Neural progenitor cell (in vitro differentiated cells): ENCODE results near the gene SPATA16. TPM values are rescaled to one million over a fixed set of nuclear protein-coding genes. Genes with fewer than 3 reads are reported as not detected.

Experiments
- DNase-seq: peaks from one replicate; pipeline ENCODE4 v3.0.0-alpha.2; 2016; ENCODE audit warnings: low spot score
- H2AFZ ChIP-seq: fragments of 200-600 bp; sonication (generic); replicated peaks from 2 replicates; pipeline ENCODE4 v1.6.1; 2016; ENCODE audit warnings: antibody characterized with exemption
- H3F3A ChIP-seq: fragments of 200-600 bp; sonication (generic); 2 replicates; pipeline ENCODE4 v1.6.1; 2016; ENCODE audit warnings: antibody characterized with exemption, low read depth
- H3K27ac ChIP-seq: fragments of 200-600 bp; sonication (generic); 2 replicates; pipeline ENCODE4 v1.5.1; 2016; ENCODE audit warnings: mild to moderate bottlenecking
- H3K27me3 ChIP-seq: fragments of 200-600 bp; sonication (generic); 2 replicates; pipeline ENCODE4 v1.6.1; 2016; ENCODE audit warnings: mild to moderate bottlenecking, moderate library complexity
- H3K36me3 ChIP-seq: fragments of 200-600 bp; sonication (generic); 2 replicates; pipeline ENCODE4 v1.5.1; 2016
- H3K4me1 ChIP-seq: fragments of 200-600 bp; sonication (generic); 2 replicates; pipeline ENCODE4 v1.6.1; 2016; ENCODE audit warnings: mixed run types
- H3K4me2 ChIP-seq: fragments of 200-600 bp; sonication (generic); 2 replicates; pipeline ENCODE4 v1.6.1; 2016
- H3K4me3 ChIP-seq: fragments of 200-600 bp; sonication (generic); 2 replicates; pipeline ENCODE4 v1.5.1; 2016
- H3K79me2 ChIP-seq: fragments of 200-600 bp; sonication (generic); 2 replicates; pipeline ENCODE4 v1.6.1; 2016; ENCODE audit warnings: low read depth
- H3K9ac ChIP-seq: fragments of 200-600 bp; sonication (generic); 2 replicates; pipeline ENCODE4 v1.6.1; 2016
- H3K9me3 ChIP-seq: fragments of 200-600 bp; sonication (generic); 2 replicates; pipeline ENCODE4 v1.5.1; 2016; ENCODE audit warnings: low read depth
- H4K20me1 ChIP-seq: fragments of 200-600 bp; sonication (generic); 2 replicates; pipeline ENCODE4 v1.6.1; 2016; ENCODE audit warnings: low read depth
- H3K27ac Mint-ChIP-seq: 3 replicates; pipeline ENCODE4 v1.8.0; 2021; ENCODE audit warnings: mixed read lengths
- H3K27me3 Mint-ChIP-seq: 2 replicates; pipeline ENCODE4 v1.8.0; 2022; ENCODE audit warnings: low read depth, mild to moderate bottlenecking, inconsistent platforms, moderate library complexity, mixed read lengths; ENCODE audit not compliant: insufficient read depth
- H3K36me3 Mint-ChIP-seq: 3 replicates; pipeline ENCODE4 v1.8.0; 2021; ENCODE audit warnings: mixed read lengths
- H3K4me1 Mint-ChIP-seq: 3 replicates; pipeline ENCODE4 v1.8.0; 2021; ENCODE audit warnings: mixed read lengths
- H3K4me3 Mint-ChIP-seq: 3 replicates; pipeline ENCODE4 v1.8.0; 2021; ENCODE audit warnings: mild to moderate bottlenecking, moderate library complexity, mixed read lengths
- H3K9me3 Mint-ChIP-seq: 3 replicates; pipeline ENCODE4 v1.8.0; 2020; ENCODE audit warnings: mixed read lengths
- CTCF ChIP-seq: fragments of 200-600 bp; sonication (generic); IDR thresholded peaks from 2 replicates; pipeline ENCODE4 v1.5.1; 2017; ENCODE audit warnings: antibody characterized with exemption, mild to moderate bottlenecking
- EZH2 ChIP-seq: fragments of 200-600 bp; sonication (generic); IDR thresholded peaks from 2 replicates; pipeline ENCODE4 v1.6.1; 2017; ENCODE audit warnings: antibody characterized with exemption, mild to moderate bottlenecking, moderate library complexity
- EZH2phosphoT487 ChIP-seq: fragments of 200-600 bp; sonication (generic); IDR thresholded peaks from 2 replicates; pipeline ENCODE4 v1.6.1; 2017; ENCODE audit warnings: antibody characterized with exemption
- total RNA-seq: library from RNA; depleted of rRNA; stranded (reverse); fragments of >200 nt; gene quantifications from 2 replicates; pipeline ENCODE4 v1.2.3, GENCODE V29; 2015; ENCODE audit warnings: low replicate concordance

Gene SPATA16
- total RNA-seq, 1 donor from 2014 or later, result not detected

- Histone ChIP-seq H3K27me3 (no peaks in the 10 kb centered on the region), H3K9me3 (no peaks in the 10 kb centered on the region), H3K27ac (no peak overlapping the region), H3K9ac (no peak overlapping the region), H3K4me3 (no peak overlapping the region), H2AFZ (peak overlapping the region; percentile 52), H3K79me2 (no peaks in the 10 kb centered on the region), H3K4me2 (no peak overlapping the region), H3K4me1 (no peaks in the 10 kb centered on the region), H3F3A (no peaks in the 10 kb centered on the region), H4K20me1 (no peaks in the 10 kb centered on the region), H3K36me3 (no peaks in the 10 kb centered on the region)
- no peaks in the 10 kb centered on the region for H3K4me1 Mint-ChIP-seq
- no peak overlapping the region for H3K27ac Mint-ChIP-seq
- DNase-seq, result peak; percentile 6
- TF ChIP-seq EZH2phosphoT487, result no peak
- TF ChIP-seq EZH2, result no peak
- no peak for TF ChIP-seq CTCF
- no peaks in the 10 kb centered on the region for H3K36me3 Mint-ChIP-seq
- no peak overlapping the region for H3K4me3 Mint-ChIP-seq
- H3K9me3 Mint-ChIP-seq, result peaks cover 3% of the 10 kb centered on the region
- H3K27me3 Mint-ChIP-seq, result peaks cover 2% of the 10 kb centered on the region
Measured at GRCh38 chr3:173066044-173067004, 74.7 kb downstream of the SPATA16 start.

GRCh38 chr3:173065543-173065981 is 75.5 kb downstream of the SPATA16 start:
- Histone ChIP-seq H3K27me3 (no peaks in the 10 kb centered on the region), H3K4me3 (no peak overlapping the region), H3K9me3 (no peaks in the 10 kb centered on the region), H3K27ac (no peak overlapping the region), H3K4me2 (no peak overlapping the region), H3K79me2 (no peaks in the 10 kb centered on the region), H3K36me3 (no peaks in the 10 kb centered on the region), H2AFZ (peak overlapping the region; percentile 52), H3K4me1 (no peaks in the 10 kb centered on the region), H3K9ac (no peak overlapping the region), H4K20me1 (no peaks in the 10 kb centered on the region), H3F3A (no peaks in the 10 kb centered on the region)
- TF ChIP-seq CTCF, result no peak
- TF ChIP-seq EZH2phosphoT487, result no peak
- TF ChIP-seq EZH2, result no peak
- Mint-ChIP-seq H3K4me3 (no peak overlapping the region), H3K27me3 (peaks cover 2% of the 10 kb centered on the region), H3K27ac (no peak overlapping the region), H3K9me3 (peaks cover 3% of the 10 kb centered on the region), H3K36me3 (no peaks in the 10 kb centered on the region), H3K4me1 (no peaks in the 10 kb centered on the region)
- DNase-seq, result no peak

GRCh38 chr3:173064631-173065030 is 76.4 kb downstream of the SPATA16 start:
- TF ChIP-seq CTCF, result no peak
- TF ChIP-seq EZH2phosphoT487, result no peak
- no peak for TF ChIP-seq EZH2
- H3K4me3 ChIP-seq, result no peak overlapping the region
- H3K36me3 ChIP-seq, result no peaks in the 10 kb centered on the region
- Mint-ChIP-seq H3K36me3 (no peaks in the 10 kb centered on the region), H3K4me1 (no peaks in the 10 kb centered on the region), H3K27me3 (peaks cover 2% of the 10 kb centered on the region), H3K9me3 (peaks cover 3% of the 10 kb centered on the region), H3K4me3 (no peak overlapping the region), H3K27ac (no peak overlapping the region)
- no peaks in the 10 kb centered on the region for H3K27me3 ChIP-seq
- DNase-seq, result no peak
- H4K20me1 ChIP-seq, result no peaks in the 10 kb centered on the region
- H3K27ac ChIP-seq, result no peak overlapping the region
- no peak overlapping the region for H2AFZ ChIP-seq
- no peak overlapping the region for H3K4me2 ChIP-seq
- no peaks in the 10 kb centered on the region for H3F3A ChIP-seq
- H3K79me2 ChIP-seq, result no peaks in the 10 kb centered on the region
- H3K9ac ChIP-seq, result no peak overlapping the region
- no peaks in the 10 kb centered on the region for H3K9me3 ChIP-seq
- no peaks in the 10 kb centered on the region for H3K4me1 ChIP-seq
